SU-DHL-6 (cell line): ENCODE results near the gene S1PR3.

Source experiments
- EZH2phosphoT487 ChIP-seq: fragments of 200-600 bp; sonication (generic), shearing (Covaris generic); conservative IDR thresholded peaks from 2 replicates; pipeline ENCODE4 v1.6.1; 2018; ENCODE audit warnings: mild to moderate bottlenecking, antibody characterized with exemption, low read length, moderate library complexity, mixed read lengths
- TF ChIP-seq, protein P1 (sequence below): fragments of 200-600 bp; sonication (generic); IDR thresholded peaks from one replicate; pipeline ENCODE4 v1.5.1; 2017; ENCODE audit warnings: antibody characterized with exemption, mild to moderate bottlenecking, low read length, moderate library complexity; ENCODE audit not compliant: insufficient read depth, poor library complexity, severe bottlenecking

DNA sequence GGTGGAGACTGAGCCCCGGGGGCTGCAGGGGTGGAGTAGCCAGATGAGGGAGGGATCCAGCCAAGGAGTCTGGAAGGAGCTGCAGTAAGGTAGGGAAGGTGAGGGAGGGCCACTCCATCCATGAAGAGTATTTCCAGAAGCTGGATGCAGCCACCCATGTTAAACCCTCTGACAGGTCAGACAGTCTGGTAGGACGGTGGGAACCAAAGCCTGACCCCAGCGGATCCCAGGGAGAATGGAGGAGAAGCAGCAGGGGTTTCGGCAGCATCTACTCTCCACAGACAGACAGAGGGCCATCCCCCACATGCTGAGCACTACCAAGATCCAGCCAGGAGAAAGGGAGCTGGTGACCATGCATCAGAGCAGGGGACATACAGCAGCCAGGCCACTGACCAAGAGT lies 22.5 kb upstream of the S1PR3 start:
- TF ChIP-seq, protein P1, sequence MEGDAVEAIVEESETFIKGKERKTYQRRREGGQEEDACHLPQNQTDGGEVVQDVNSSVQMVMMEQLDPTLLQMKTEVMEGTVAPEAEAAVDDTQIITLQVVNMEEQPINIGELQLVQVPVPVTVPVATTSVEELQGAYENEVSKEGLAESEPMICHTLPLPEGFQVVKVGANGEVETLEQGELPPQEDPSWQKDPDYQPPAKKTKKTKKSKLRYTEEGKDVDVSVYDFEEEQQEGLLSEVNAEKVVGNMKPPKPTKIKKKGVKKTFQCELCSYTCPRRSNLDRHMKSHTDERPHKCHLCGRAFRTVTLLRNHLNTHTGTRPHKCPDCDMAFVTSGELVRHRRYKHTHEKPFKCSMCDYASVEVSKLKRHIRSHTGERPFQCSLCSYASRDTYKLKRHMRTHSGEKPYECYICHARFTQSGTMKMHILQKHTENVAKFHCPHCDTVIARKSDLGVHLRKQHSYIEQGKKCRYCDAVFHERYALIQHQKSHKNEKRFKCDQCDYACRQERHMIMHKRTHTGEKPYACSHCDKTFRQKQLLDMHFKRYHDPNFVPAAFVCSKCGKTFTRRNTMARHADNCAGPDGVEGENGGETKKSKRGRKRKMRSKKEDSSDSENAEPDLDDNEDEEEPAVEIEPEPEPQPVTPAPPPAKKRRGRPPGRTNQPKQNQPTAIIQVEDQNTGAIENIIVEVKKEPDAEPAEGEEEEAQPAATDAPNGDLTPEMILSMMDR: no peak
- TF ChIP-seq EZH2phosphoT487: no peak
